NCI-H69 (cell line): ENCODE measurements around the gene AGAP1.
A peak's percentile ranks its signal among the peaks of the same experiment; 100 is the strongest.

Experiments
- DNase-seq: peaks from one replicate; lab custom pipeline; 2025; lab: John Stamatoyannopoulos, UW

The AGAP1 gene

GRCh38 chr2:235768606-235769005, 274.8 kb downstream of the AGAP1 start:
- no peak for DNase-seq

DNA sequence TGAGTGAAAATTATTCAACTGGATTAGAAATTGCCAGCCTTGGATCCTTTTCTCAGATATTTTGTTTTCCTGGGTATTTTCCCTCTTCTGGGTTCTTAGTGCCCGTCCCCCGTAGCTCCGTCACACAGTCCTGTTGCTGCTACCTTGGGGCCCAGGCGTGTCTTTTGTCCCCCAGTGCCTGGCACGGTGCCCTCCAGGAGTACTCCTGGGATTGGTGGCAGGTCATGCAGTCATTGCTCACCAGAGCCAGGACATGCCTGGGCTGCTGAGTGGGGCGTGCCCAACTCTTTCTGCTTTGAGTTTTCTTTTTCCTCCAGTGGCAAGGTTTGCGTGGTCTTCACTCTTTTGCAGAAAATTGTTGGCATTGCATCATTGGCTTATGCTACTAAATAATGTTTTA, 275.2 kb downstream of the AGAP1 start:
- no peak for DNase-seq

GRCh38 chr2:235770909-235771820, 277.3 kb downstream of the AGAP1 start:
- DNase-seq = no peak

GRCh38 chr2:235773188-235773928, 279.5 kb downstream of the AGAP1 start:
- DNase-seq = no peak

- DNase-seq = no peak
These were observed 280.5 kb downstream of the AGAP1 start for GRCh38 chr2:235774153-235774870.

DNA sequence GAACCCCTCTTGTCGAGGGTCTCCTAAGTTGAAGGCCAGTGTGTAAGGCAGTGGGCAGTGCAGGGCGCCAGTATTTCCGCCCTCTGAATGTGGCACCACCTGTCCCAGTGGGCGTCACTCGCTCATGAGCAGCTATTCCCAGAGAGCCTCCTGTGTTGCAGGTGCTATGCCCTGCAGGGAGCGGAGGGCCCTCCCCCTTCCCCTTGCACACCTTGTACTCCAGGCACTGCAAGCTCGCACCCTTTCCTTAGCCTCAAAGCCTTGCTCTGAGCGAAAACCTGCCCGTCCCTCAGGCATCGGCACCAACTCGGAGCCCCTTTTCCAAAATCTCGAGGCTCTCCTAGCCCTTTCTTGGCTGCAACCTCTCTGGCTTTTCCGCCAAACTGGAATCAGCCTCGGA, 282.7 kb downstream of the AGAP1 start:
- DNase-seq = no peak

DNA sequence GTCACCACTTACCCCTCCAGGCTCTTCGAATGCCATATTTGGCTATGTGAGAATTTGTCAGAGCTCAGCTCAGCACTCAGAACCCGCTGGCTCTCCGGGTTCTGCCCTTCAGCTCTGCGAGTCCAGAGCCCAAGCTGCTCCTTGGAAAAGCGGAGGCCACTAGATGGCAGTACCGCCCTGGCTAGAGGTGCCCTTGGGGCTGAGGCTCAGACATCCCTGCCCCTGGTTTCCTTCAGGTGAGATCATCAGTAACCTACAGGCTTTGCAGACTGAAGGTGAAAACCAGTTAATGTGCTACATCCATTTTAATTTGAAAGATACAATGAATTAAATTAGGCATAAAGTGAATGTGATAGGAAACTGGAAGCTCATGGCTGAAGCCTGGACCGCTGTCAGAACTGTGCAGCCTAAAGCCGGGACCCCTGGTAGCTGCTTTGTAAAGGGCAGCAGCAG, 285.6 kb downstream of the AGAP1 start:
- peak; percentile 64 for DNase-seq

GRCh38 chr2:235780401-235780800, 286.6 kb downstream of the AGAP1 start:
- no peak for DNase-seq

- DNase-seq = no peak
These were observed 287.9 kb downstream of the AGAP1 start for GRCh38 chr2:235781775-235782174.

GRCh38 chr2:235784788-235785187, 290.9 kb downstream of the AGAP1 start:
- no peak for DNase-seq

DNA sequence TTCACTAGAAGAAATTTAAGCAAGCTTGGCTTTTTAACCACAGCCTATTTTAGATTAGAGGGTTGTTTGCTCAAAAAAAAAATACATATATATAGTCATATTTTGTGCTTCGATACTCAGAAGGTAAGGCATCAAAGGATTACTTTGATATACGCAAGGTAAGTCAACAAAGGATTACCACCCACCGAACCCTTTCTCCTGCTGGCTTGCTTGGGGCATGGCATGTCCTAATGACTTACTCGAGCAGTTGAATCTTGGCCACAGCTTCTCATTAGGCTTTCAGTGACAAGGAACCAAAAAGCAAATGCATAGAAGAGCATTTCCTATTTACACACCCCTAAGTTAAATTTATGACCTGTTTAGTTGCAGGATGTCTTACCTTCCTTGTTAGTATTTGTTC, 295.7 kb downstream of the AGAP1 start:
- DNase-seq = no peak

DNA sequence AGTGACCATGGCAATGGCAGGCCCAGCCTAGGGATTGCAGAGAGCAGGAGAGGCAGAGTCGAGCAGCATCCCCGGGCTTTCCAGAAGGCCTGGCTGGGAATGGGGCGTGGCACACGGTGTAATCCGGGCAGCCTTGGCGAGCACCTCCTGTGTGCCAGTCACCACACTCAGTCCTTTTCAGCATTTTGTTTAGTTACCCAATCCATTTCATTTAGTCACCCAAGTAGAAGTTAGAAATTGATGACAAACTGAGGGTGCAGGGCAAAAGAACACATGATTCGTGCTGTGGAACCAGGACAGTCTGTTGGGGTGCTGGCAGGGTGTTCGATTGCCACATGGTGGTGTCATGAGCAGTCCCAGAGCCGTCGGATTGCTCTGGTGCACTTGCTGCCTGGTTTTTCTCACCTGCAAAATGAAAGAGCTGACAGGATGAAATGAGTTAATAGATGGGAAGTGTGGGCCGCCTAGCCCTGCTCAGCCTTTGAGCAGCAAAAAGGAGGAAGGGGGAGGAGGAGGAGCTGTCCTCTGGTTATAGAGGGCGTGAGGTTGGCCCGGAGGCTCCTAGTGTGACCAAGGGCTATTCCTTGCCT, 299.4 kb downstream of the AGAP1 start:
- no peak for DNase-seq

DNA sequence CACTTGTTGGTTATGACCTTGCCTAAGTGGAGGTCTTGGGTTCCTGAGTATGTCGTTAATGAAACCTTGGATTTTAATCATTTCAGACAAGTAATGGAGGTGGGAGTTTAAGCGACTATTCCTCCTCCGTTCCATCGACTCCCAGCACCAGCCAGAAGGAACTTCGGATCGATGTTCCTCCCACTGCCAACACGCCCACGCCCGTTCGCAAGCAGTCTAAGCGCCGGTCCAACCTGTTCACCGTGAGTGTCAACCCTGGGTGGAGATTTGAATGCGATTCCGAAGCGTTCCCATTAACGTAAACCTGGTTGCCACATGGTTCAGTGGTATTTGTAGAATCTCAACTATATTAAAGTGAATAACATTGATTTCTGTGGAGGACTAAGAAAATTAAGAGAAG, 305.4 kb downstream of the AGAP1 start:
- DNase-seq = no peak

GRCh38 chr2:235802542-235802941, 308.7 kb downstream of the AGAP1 start:
- DNase-seq = no peak

GRCh38 chr2:235803028-235803427, 309.2 kb downstream of the AGAP1 start:
- no peak for DNase-seq

DNA sequence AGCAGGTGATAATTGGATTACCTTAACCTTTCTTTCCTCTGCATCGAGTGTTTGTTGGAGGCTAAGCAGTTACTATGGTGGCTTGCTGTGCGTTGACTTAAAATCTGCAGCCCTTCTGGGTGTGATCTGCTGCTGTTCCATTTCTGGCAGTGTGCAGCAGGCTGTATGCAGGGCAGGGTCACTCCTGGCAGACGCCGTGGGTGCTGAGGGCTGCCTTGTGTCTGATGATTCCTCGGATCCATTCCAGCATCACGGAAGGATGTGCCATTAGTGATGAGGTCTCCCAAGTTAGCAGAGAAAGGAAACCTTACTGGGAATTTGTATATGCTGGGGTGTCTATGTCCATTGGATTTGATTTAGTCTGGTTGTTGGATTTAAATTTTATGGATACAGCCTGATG, 310.8 kb downstream of the AGAP1 start:
- DNase-seq = no peak

DNA sequence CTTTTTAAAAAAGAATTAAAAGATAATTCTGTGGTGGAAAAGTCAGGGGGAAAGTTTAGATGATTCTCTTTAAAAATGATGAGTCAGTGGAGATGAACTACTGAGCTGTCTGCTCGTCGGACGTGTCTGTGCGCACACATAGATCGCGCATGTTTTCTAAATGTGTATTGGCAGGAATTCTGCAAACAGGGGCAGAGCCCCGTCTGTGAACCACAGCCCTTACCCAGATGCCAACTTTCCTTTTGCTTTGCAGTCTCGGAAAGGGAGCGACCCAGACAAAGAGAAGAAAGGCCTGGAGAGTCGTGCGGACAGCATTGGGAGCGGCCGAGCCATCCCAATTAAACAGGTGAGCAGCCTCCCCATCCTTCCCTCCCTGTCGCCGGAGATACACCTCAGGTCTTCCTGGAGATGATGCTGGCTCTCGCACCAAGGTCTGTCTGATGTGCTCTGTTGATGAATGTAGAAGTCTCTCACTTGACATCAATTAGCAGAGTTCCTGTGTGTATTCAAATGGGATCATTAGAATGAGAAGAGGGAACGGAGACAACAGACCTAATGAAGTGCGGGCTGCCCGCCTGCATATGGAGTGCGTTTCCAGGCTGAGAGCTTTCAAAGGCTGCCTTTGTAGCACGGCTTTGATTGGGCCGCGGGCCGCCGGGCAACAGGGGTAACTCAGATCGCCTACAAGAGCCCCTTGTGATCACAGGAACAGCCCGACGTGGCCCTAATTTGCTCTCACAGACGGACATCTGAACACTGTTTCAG, 313.3 kb downstream of the AGAP1 start:
- DNase-seq = no peak

GRCh38 chr2:235808366-235808765, 314.5 kb downstream of the AGAP1 start:
- no peak for DNase-seq

- no peak for DNase-seq
These were observed 316.4 kb downstream of the AGAP1 start for GRCh38 chr2:235810252-235810651.

GRCh38 chr2:235810846-235811245, 317.0 kb downstream of the AGAP1 start:
- no peak for DNase-seq

DNA sequence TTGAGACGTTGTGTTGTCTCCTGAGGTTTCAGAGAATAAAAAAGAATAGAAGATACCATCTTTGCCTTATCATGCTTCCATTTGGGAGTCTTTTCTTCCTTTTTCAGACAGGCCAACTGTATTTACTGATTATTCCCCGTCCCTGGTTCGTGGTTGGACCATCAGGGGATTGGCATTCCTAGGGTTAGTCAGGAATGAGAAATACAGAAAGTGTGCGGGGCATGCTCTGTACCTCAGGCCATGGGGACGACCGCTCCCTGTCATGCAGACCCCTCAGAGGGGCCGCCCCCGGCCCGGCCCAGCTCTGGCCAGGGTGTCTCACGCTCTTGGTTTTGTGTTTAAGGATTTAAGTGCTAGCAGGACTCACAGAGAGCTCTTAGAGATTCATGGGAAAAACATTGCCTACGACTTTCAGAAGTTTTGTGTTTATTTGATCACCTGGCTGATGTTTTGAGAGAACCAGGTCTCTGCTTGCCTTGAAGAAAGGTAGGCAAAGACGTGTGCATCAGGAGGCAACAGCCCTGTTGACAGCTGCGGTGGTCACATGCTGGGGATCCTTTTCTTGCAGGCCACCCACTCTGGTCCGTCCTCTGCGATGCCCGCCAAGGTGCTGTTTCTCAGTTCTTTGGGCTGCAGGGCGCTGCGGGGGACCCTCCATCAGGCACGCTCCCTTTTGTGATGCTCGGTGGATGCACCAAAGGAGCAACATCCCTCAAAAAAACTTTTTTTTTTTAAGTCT, 317.8 kb downstream of the AGAP1 start:
- no peak for DNase-seq
